Bronchial epithelial cell (primary cell): ENCODE results near the gene ANTXR2. TPM values are rescaled to one million over a fixed set of nuclear protein-coding genes. Genes with fewer than 3 reads are reported as not detected.

Experiments
- DNase-seq: peaks from one replicate; pipeline ENCODE4 v3.0.0-alpha.2; 2010; ENCODE audit warnings: low read depth
- FAIRE-seq: peaks from 2 replicates; lab custom pipeline; 2011; peaks lifted over from hg19 to GRCh38; lab: Jason Lieb, UNC
- H3K27me3 ChIP-seq: 2 replicates; pipeline ENCODE4 v1.5.1; 2011; ENCODE audit warnings: low read length; ENCODE audit not compliant: control insufficient read depth, insufficient read depth
- H3K36me3 ChIP-seq: 2 replicates; pipeline ENCODE4 v1.5.1; 2011; ENCODE audit warnings: low read length; ENCODE audit not compliant: control insufficient read depth, insufficient read depth
- H3K4me3 ChIP-seq: 2 replicates; pipeline ENCODE4 v1.5.1; 2011; ENCODE audit warnings: mild to moderate bottlenecking, low read depth, low read length, control low read depth
- total RNA-seq: library from RNA; depleted of rRNA; stranded (reverse); fragments of >200 nt; gene quantifications from 2 replicates; pipeline ENCODE4 v1.2.1, GENCODE V29; 2014
- TF ChIP-seq, protein P1 (sequence below): IDR thresholded peaks from 2 replicates; pipeline ENCODE4 v1.5.1; 2011; ENCODE audit warnings: mild to moderate bottlenecking, moderate library complexity, low read length, control low read depth, inconsistent platforms; ENCODE audit not compliant: insufficient read depth, severe bottlenecking

ANTXR2 gene
- total RNA-seq, 1 donor from 2014 or later: 35.5 TPM

DNA sequence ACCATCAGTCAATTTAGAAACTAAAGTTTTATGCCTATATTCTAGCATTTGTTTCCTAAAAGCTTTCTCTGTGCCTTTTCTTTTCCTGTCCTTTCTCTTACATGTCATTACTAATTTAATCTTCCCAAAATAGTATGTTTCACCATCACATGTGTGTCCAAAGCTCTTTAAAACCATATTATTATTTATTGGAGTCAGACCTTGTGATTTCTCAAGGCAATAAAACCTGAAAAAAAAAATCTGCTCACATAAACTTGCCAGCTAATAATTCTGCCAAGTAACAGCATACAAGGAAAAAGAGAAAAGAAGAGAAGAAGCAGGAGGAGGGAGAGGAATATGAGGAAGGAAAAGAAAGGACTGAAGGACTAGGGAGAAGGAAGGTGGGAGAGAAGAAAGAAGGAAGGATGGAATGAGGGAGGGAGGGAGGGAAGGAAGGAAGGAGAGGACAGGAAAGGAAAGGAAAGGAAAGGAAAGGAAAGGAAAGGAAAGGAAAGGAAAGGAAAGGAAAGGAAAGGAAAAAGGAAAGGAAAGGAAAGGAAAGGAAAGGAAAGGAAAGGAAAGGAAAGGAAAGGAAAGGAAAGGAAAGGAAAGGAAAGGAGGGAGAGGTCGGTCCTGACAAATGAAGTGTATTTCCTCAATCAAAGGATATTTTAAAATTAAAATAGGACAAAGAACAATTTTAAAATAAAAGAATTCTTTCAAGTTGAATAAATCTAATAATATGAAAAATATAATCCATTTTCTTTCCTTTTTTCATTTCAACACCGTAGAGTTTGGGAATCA is 57.4 kb downstream of the ANTXR2 start:
- no peak overlapping the region for H3K4me3 ChIP-seq
- H3K27me3 ChIP-seq: no peaks in the 10 kb centered on the region
- FAIRE-seq (no peak), DNase-seq (no peak)
- TF ChIP-seq, protein P1, sequence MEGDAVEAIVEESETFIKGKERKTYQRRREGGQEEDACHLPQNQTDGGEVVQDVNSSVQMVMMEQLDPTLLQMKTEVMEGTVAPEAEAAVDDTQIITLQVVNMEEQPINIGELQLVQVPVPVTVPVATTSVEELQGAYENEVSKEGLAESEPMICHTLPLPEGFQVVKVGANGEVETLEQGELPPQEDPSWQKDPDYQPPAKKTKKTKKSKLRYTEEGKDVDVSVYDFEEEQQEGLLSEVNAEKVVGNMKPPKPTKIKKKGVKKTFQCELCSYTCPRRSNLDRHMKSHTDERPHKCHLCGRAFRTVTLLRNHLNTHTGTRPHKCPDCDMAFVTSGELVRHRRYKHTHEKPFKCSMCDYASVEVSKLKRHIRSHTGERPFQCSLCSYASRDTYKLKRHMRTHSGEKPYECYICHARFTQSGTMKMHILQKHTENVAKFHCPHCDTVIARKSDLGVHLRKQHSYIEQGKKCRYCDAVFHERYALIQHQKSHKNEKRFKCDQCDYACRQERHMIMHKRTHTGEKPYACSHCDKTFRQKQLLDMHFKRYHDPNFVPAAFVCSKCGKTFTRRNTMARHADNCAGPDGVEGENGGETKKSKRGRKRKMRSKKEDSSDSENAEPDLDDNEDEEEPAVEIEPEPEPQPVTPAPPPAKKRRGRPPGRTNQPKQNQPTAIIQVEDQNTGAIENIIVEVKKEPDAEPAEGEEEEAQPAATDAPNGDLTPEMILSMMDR: no peak
- peaks cover 2% of the 10 kb centered on the region for H3K36me3 ChIP-seq

DNA sequence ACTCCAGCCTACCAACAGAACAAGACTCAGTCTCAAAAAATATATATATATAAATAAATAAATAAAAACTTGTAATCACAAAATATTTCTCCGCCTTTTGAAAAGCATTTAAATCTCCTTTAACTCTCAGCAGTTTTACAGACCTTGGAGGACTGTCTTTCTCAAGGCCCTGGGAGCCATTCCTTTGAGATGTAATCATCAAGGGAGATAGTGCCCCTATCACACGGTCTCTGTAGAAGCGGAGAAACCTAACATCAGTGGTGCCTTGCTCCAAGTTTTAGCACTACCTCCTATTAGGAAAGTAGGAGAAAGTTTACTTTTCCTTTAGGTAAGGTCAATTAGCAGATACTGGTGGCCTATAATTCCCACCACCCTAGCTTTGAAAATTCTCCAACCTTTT is 58.5 kb downstream of the ANTXR2 start:
- Histone ChIP-seq H3K36me3 (peaks cover 1% of the 10 kb centered on the region), H3K27me3 (no peaks in the 10 kb centered on the region), H3K4me3 (no peak overlapping the region)
- DNase-seq: no peak
- TF ChIP-seq, protein P1: no peak
- FAIRE-seq: no peak

DNA sequence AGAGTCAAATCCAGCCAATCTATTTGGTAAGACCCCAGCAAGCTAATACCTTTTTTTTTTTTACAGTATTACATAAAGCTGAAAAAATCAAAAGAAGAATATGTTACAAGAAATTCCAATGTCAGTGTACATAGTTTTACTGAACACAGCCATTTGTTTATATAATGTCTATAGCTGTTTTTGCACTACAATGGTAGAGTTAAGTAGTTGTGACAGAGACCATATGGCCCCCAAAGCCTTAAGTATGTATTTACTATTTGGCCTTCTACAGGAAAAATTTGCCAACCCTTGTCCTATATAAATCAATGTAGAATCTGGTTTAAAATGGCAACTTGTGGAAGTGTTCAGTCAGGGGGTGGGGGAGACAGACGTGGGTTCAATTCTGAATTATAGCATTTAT is 60.7 kb downstream of the ANTXR2 start:
- TF ChIP-seq, protein P1: no peak
- no peak for DNase-seq
- Histone ChIP-seq H3K36me3 (peaks cover 1% of the 10 kb centered on the region), H3K27me3 (no peaks in the 10 kb centered on the region), H3K4me3 (no peak overlapping the region)
- FAIRE-seq: no peak

DNA sequence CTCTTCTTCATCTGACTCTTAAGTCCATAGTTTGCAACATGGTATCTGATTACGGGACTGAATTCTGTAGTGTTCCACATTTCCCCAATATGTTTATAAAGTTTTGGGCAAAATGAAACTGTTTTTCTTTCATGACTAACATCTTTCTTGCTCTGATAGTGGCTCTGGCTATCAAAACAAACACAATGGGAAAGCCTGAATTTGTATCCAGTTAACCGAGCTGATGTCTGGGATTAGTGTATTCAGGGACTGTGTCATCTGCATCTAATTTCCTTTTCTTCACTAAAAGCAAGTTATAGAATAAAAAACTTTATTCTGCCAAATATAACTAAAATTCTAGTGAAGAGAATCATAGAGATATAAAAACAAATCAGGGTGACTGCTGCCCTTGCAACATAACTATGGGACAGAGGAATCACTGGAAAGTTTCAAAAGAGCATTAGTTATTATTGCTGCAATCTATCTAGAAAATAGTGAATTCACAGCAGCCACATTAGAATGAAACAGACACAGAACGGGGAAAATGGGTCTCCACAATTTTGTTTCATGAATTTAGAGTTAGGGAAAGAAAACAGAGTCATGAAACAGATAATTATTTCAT is 61.3 kb downstream of the ANTXR2 start:
- TF ChIP-seq, protein P1: no peak
- FAIRE-seq: no peak
- Histone ChIP-seq H3K36me3 (peaks cover 1% of the 10 kb centered on the region), H3K4me3 (no peak overlapping the region), H3K27me3 (no peaks in the 10 kb centered on the region)
- no peak for DNase-seq

DNA sequence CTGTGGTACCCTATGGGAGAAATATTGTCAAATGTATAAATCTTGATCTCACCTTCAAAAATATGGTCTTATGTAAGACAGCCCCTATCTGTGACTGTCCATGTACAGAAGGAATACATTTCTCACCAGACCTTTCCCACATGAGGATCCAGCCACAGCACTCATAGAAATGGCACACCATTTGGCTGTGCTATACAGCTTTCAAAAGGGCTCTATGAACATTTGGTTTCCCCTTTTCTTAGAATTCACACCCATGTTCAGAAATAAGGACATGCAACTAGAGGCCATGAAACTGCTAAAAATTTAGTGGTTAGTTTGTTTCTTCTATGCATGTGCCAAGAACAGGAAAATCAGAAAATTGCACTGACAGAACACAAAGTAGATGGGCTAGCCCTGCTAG is 62.7 kb downstream of the ANTXR2 start:
- peaks cover 1% of the 10 kb centered on the region for H3K36me3 ChIP-seq
- no peak for DNase-seq
- TF ChIP-seq, protein P1: no peak
- no peaks in the 10 kb centered on the region for H3K27me3 ChIP-seq
- no peak overlapping the region for H3K4me3 ChIP-seq
- FAIRE-seq: no peak
